HCT116 (cell line): ENCODE data around the gene IMMT. TPM values are rescaled to one million over a fixed set of nuclear protein-coding genes. Genes with fewer than 3 reads are reported as not detected.

ENCODE experiments used
- ATAC-seq: fragments of 200-7000 bp; cut with Tn5 transposase; 2 replicates; pipeline ENCODE4 v1.9.1; 2020; ENCODE audit warnings: mild to moderate bottlenecking, moderate library complexity
- BruUV-seq: library from RNA; stranded (reverse); fragments of 400-500 nt; replicated peaks from 2 replicates; lab custom pipeline; 2021; lab: Mats Ljungman, UMichigan
- CTCF ChIA-PET: fragments of 300-600 bp; sonication (Branson Sonifier 250); formaldehyde crosslinking; loops from one replicate; lab custom pipeline; 2021; ENCODE audit warnings: antibody characterized with exemption; lab: Charles Lee
- POLR2A ChIA-PET: fragments of 300-600, 350-600 bp; sonication (Branson Sonifier 250); formaldehyde crosslinking; loops from one replicate; lab custom pipeline; 2021; ENCODE audit warnings: antibody characterized with exemption; lab: Charles Lee
- RAD21 ChIA-PET, 2 experiments: fragments of 300-600 bp; sonication (Branson Sonifier 250); formaldehyde crosslinking; loops; one replicate each; lab custom pipeline; 2023; ENCODE audit warnings: low total read pairs in 2 of 2; ENCODE audit not compliant: uncharacterized antibody in 2 of 2, unreplicated experiment in 2 of 2, low non-redundant PET in 1 of 2; lab: Charles Lee
- DNase-seq: peaks from one replicate; pipeline ENCODE4 v3.0.0-alpha.2; 2010; ENCODE audit warnings: low read depth, low spot score
- H2AFZ ChIP-seq: fragments of 200-600 bp; shearing (Covaris generic), sonication (generic); 2 replicates; pipeline ENCODE4 v1.6.1; 2017; ENCODE audit warnings: low read depth, mixed run types, mixed read lengths, antibody characterized with exemption, low read length; ENCODE audit not compliant: poor library complexity, severe bottlenecking
- H3K27ac ChIP-seq: 2 replicates; pipeline ENCODE4 v1.5.1; 2012; ENCODE audit warnings: low read depth, low read length
- H3K27me3 ChIP-seq: fragments of 200-600 bp; sonication (generic); 2 replicates; pipeline ENCODE4 v1.6.1; 2016; ENCODE audit warnings: mixed run types, low read length, mixed read lengths; ENCODE audit not compliant: insufficient read depth
- H3K36me3 ChIP-seq, 2 experiments: fragments of 200-500 bp in 1 of 2; fragments of 200-600 bp in 1 of 2; sonication (Bioruptor generic) in 1 of 2; sonication (generic) in 1 of 2; 2 replicates each; pipeline versions ENCODE4 v1.5.1 to v1.6.1; 2014 to 2016; ENCODE audit warnings: low read length in 2 of 2, inconsistent platforms in 1 of 2, mixed read lengths in 1 of 2, mixed run types in 1 of 2; ENCODE audit not compliant: insufficient read depth in 2 of 2, control insufficient read depth in 1 of 2
- H3K4me1 ChIP-seq, 2 experiments: fragments of 200-600 bp in 1 of 2; sonication (generic) in 1 of 2; 2 replicates each; pipeline versions ENCODE4 v1.5.1 to v1.6.1; 2012 to 2017; ENCODE audit warnings: low read length in 2 of 2, inconsistent platforms in 1 of 2, mild to moderate bottlenecking in 1 of 2, mixed read lengths in 1 of 2, mixed run types in 1 of 2, moderate library complexity in 1 of 2; ENCODE audit not compliant: insufficient read depth in 2 of 2, control insufficient read depth in 1 of 2
- H3K4me2 ChIP-seq: fragments of 200-600 bp; sonication (generic); 2 replicates; pipeline ENCODE4 v1.6.1; 2017; ENCODE audit warnings: mixed run types, low read length, mixed read lengths
- H3K4me3 ChIP-seq, 2 experiments: fragments of 200-600 bp in 1 of 2; sonication (generic) in 1 of 2; replicated peaks in 1 of 2; 2 replicates each; pipeline ENCODE4 v1.5.1; 2011 to 2016; ENCODE audit warnings: low read length in 2 of 2, control low read depth in 1 of 2, low read depth in 1 of 2, mild to moderate bottlenecking in 1 of 2, mixed read lengths in 1 of 2, mixed run types in 1 of 2
- H3K79me2 ChIP-seq: fragments of 200-600 bp; sonication (generic); 2 replicates; pipeline ENCODE4 v1.6.1; 2017; ENCODE audit warnings: mild to moderate bottlenecking, mixed run types, low read length, moderate library complexity, mixed read lengths; ENCODE audit not compliant: insufficient read depth
- H3K9ac ChIP-seq: fragments of 200-600 bp; sonication (generic); 2 replicates; pipeline ENCODE4 v1.6.1; 2016; ENCODE audit warnings: low read length, mixed read lengths
- H3K9me2 ChIP-seq: fragments of 200-600 bp; sonication (generic), shearing (Covaris generic); 2 replicates; pipeline ENCODE4 v1.6.1; 2017; ENCODE audit warnings: mixed run types, mild to moderate bottlenecking, moderate library complexity; ENCODE audit not compliant: insufficient read depth
- H3K9me3 ChIP-seq, 2 experiments: fragments of 200-500 bp in 1 of 2; fragments of 200-600 bp in 1 of 2; sonication (Bioruptor generic) in 1 of 2; sonication (generic) in 1 of 2; 2 replicates each; pipeline ENCODE4 v1.6.1; 2014 to 2017; ENCODE audit warnings: low read length in 2 of 2, mixed read lengths in 2 of 2, inconsistent platforms in 1 of 2, low read depth in 1 of 2, mild to moderate bottlenecking in 1 of 2, mixed run types in 1 of 2, moderate library complexity in 1 of 2; ENCODE audit not compliant: control insufficient read depth in 1 of 2, insufficient read depth in 1 of 2
- H4K20me1 ChIP-seq: fragments of 200-600 bp; sonication (generic), shearing (Covaris generic); 2 replicates; pipeline ENCODE4 v1.6.1; 2017; ENCODE audit warnings: mixed run types, mild to moderate bottlenecking, moderate library complexity; ENCODE audit not compliant: insufficient read depth
- CEBPB ChIP-seq: IDR thresholded peaks from 2 replicates; pipeline ENCODE4 v1.6.1; 2012; ENCODE audit warnings: low read depth
- RAD21 ChIP-seq: IDR thresholded peaks from 2 replicates; pipeline ENCODE4 v1.6.1; 2012; ENCODE audit warnings: low read depth, mild to moderate bottlenecking
- SP1 ChIP-seq: IDR thresholded peaks from 2 replicates; pipeline ENCODE4 v1.6.1; 2012; ENCODE audit warnings: low read depth
- intact Hi-C: fragments of 100-400 bp; cut with micrococcal nuclease; formaldehyde crosslinking; loops from 2 replicates; pipeline ENCODE4 v1.10.0; 2022
- total RNA-seq: library from RNA; stranded (reverse); gene quantifications from one replicate; pipeline ENCODE4 v1.2.1, GENCODE V29; 2021; ENCODE audit not compliant: unreplicated experiment
- TF ChIP-seq, protein P1 (sequence below), 3 experiments: fragments of 200-600 bp in 1 of 3; sonication (generic) in 1 of 3; IDR thresholded peaks in 2 of 3; conservative IDR thresholded peaks in 1 of 3; 2 replicates each; pipeline ENCODE4 v1.5.1; 2012 to 2017; ENCODE audit warnings: low read depth in 2 of 3, low read length in 2 of 3, antibody characterized with exemption in 1 of 3, borderline replicate concordance in 1 of 3, control low read depth in 1 of 3, mild to moderate bottlenecking in 1 of 3, mixed read lengths in 1 of 3, mixed run types in 1 of 3, moderate library complexity in 1 of 3; ENCODE audit not compliant: insufficient read depth in 1 of 3
- TF ChIP-seq, protein P2 (sequence below): IDR thresholded peaks from 2 replicates; pipeline ENCODE4 v1.6.1; 2011; ENCODE audit warnings: mild to moderate bottlenecking, low read length, moderate library complexity; ENCODE audit not compliant: insufficient replicate concordance; ENCODE audit errors: extremely low read depth

Gene IMMT
- total RNA-seq, 1 experiment from 2014 or later = 125 TPM

DNA sequence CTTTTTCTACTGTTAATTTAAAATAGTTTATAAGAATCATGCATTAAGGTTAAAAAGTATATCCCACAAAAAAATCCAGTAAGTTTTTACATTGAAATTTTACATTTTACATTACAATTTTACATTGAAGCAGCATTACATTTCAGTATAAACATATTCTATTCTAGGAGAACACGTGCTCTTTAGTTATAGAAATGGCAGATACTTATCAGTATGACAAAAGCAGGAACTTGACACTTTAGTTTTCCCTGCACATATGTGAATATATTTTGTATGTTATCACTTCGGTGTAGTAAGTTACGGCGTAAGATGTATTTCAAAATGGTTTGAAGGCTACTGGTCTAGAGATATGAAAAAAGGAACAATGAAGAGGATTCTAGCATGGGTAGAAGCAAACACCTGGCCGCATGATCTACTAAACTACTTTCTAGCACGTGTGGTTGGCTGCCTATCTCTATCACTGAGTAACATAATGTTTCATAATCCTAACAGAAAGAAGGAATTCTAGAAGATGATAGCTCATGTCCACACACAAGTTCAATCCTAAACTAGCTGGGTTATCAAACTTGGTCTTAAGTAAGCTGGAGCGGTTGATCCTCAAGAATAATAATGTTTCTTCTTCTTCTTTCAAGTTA is 5.4 kb downstream of the IMMT start:
- ChIA-PET CTCF (no interaction called here), POLR2A (no interaction called here), RAD21 (no interaction called here)
- intact Hi-C loops = no loop called here
- H3K9ac ChIP-seq = no peak overlapping the region
- no peak for DNase-seq
- ATAC-seq = no peak
- peaks cover 0 to 9% of the 10 kb centered on the region in 2 experiments; a peak in 1 of 4 replicates for H3K36me3 ChIP-seq
- no TSS peak for BruUV-seq
- no peak overlapping the region for H2AFZ ChIP-seq
- H3K4me3 ChIP-seq = no peak overlapping the region
- H3K9me2 ChIP-seq = no peaks in the 10 kb centered on the region
- no peaks in the 10 kb centered on the region for H3K9me3 ChIP-seq
- no peak overlapping the region for H3K27ac ChIP-seq
- peaks cover 10% of the 10 kb centered on the region; the same call in 1 of the 2 replicates for H4K20me1 ChIP-seq
- TF ChIP-seq, protein P1, sequence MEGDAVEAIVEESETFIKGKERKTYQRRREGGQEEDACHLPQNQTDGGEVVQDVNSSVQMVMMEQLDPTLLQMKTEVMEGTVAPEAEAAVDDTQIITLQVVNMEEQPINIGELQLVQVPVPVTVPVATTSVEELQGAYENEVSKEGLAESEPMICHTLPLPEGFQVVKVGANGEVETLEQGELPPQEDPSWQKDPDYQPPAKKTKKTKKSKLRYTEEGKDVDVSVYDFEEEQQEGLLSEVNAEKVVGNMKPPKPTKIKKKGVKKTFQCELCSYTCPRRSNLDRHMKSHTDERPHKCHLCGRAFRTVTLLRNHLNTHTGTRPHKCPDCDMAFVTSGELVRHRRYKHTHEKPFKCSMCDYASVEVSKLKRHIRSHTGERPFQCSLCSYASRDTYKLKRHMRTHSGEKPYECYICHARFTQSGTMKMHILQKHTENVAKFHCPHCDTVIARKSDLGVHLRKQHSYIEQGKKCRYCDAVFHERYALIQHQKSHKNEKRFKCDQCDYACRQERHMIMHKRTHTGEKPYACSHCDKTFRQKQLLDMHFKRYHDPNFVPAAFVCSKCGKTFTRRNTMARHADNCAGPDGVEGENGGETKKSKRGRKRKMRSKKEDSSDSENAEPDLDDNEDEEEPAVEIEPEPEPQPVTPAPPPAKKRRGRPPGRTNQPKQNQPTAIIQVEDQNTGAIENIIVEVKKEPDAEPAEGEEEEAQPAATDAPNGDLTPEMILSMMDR (IDR thresholded peaks at IDR 0.05 in 2 of 3, conservative IDR thresholded peaks at IDR 0.05 in 1 of 3; ENCODE audit: borderline replicate concordance in 1 of 3, insufficient read depth in 1 of 3, low read depth in 2 of 3, low read length in 2 of 3) = no peak
- TF ChIP-seq SP1 (no peak), CEBPB (no peak), RAD21 (no peak)
- TF ChIP-seq, protein P2, sequence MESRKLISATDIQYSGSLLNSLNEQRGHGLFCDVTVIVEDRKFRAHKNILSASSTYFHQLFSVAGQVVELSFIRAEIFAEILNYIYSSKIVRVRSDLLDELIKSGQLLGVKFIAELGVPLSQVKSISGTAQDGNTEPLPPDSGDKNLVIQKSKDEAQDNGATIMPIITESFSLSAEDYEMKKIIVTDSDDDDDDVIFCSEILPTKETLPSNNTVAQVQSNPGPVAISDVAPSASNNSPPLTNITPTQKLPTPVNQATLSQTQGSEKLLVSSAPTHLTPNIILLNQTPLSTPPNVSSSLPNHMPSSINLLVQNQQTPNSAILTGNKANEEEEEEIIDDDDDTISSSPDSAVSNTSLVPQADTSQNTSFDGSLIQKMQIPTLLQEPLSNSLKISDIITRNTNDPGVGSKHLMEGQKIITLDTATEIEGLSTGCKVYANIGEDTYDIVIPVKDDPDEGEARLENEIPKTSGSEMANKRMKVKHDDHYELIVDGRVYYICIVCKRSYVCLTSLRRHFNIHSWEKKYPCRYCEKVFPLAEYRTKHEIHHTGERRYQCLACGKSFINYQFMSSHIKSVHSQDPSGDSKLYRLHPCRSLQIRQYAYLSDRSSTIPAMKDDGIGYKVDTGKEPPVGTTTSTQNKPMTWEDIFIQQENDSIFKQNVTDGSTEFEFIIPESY = no peak
- H3K4me1 ChIP-seq = peaks cover 5 to 10% of the 10 kb centered on the region in 2 experiments; a peak in 3 of 4 replicates
- peaks cover 97% of the 10 kb centered on the region for H3K79me2 ChIP-seq
- H3K4me2 ChIP-seq = no peak overlapping the region
- H3K27me3 ChIP-seq = no peaks in the 10 kb centered on the region
